AG10803 (cell line): ENCODE data around the gene TBC1D19.
"Not testable (repeated sequence)": the region's sequence is repeated elsewhere in the genome, so short reads cannot be mapped to it uniquely, and the experiment has no call there.

Experiments
- DNase-seq: peaks from one replicate; pipeline ENCODE4 v3.0.0; 2010; ENCODE audit warnings: low read depth
- H3K4me3 ChIP-seq: 2 replicates; pipeline ENCODE4 v1.5.1; 2011; ENCODE audit warnings: mild to moderate bottlenecking, low read length, control low read depth
- TF ChIP-seq, protein P1 (sequence below): conservative IDR thresholded peaks from 2 replicates; pipeline ENCODE4 v1.5.1; 2011; ENCODE audit warnings: mild to moderate bottlenecking, low read length, control low read depth, inconsistent platforms

Gene TBC1D19

GRCh38 chr4:26685250-26685649 is 101.4 kb downstream of the TBC1D19 start:
- TF ChIP-seq, protein P1, sequence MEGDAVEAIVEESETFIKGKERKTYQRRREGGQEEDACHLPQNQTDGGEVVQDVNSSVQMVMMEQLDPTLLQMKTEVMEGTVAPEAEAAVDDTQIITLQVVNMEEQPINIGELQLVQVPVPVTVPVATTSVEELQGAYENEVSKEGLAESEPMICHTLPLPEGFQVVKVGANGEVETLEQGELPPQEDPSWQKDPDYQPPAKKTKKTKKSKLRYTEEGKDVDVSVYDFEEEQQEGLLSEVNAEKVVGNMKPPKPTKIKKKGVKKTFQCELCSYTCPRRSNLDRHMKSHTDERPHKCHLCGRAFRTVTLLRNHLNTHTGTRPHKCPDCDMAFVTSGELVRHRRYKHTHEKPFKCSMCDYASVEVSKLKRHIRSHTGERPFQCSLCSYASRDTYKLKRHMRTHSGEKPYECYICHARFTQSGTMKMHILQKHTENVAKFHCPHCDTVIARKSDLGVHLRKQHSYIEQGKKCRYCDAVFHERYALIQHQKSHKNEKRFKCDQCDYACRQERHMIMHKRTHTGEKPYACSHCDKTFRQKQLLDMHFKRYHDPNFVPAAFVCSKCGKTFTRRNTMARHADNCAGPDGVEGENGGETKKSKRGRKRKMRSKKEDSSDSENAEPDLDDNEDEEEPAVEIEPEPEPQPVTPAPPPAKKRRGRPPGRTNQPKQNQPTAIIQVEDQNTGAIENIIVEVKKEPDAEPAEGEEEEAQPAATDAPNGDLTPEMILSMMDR: no peak
- no peak overlapping the region for H3K4me3 ChIP-seq
- DNase-seq: peak; percentile 36

GRCh38 chr4:26687728-26688127 is 103.8 kb downstream of the TBC1D19 start:
- H3K4me3 ChIP-seq: no peak overlapping the region
- DNase-seq: peak; percentile 96
- TF ChIP-seq, protein P1: no peak

DNA sequence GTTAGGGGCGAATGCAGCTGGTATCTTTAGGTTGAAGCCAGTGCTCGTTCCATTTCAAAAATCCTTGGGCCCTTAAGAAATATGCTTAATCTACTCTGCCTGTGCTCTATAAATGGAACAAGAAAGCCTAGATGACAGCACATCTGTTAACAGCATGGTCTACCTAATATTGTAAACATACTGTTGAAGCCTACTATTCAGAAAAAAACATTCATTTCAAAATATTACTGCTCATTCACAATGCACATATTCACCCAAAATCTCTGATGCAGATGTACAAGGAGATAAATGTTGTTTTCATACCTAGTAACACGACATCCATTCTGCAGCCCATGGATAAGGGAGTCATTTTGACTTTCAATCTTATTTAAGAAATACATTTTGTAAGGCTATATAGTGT is 106.6 kb downstream of the TBC1D19 start:
- TF ChIP-seq, protein P1: no peak
- no peak overlapping the region for H3K4me3 ChIP-seq
- DNase-seq: no peak

- DNase-seq: peak; percentile 25
- TF ChIP-seq, protein P1: no peak
- H3K4me3 ChIP-seq: no peak overlapping the region
Measured at GRCh38 chr4:26692014-26692726, 108.3 kb downstream of the TBC1D19 start.

DNA sequence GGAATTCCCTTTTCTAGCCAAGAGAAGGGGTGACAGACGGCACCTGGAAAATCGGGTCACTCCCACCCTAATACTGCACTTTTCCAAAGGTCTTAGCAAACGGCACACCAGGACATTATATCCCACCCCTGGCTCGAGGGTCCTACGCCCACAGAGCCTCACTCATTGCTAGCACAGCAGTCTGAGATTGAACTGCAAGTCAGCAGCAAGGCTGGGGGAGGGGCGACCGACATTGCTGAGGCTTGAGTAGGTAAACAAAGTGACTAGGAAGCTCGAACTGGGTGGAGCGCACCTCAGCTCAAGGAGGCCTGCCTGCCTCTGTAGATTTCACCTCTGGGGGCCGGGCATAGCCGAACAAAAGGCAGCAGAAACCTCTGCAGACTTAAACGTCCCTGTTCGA is 110.2 kb downstream of the TBC1D19 start:
- DNase-seq, H3K4me3 ChIP-seq: not testable (repeated sequence)

DNA sequence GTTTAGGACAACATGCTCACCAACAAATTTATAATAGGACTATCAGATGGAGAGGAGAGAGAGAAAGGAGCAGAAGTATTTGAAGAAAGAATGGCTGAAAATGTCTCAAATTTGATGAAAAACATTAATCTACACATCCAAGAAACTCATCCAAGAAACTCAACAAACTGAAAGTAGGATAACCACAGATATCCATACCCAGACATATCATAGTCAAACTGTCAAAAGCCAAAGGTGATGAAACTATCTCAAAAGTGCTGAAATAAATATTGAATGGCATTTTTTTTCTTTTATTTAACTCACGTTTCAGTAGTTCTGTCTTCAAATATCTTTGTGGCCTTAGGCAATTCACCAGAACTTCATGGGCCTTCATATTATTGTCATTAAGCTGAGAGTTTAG is 116.2 kb downstream of the TBC1D19 start:
- no peak overlapping the region for H3K4me3 ChIP-seq
- TF ChIP-seq, protein P1: no peak

DNA sequence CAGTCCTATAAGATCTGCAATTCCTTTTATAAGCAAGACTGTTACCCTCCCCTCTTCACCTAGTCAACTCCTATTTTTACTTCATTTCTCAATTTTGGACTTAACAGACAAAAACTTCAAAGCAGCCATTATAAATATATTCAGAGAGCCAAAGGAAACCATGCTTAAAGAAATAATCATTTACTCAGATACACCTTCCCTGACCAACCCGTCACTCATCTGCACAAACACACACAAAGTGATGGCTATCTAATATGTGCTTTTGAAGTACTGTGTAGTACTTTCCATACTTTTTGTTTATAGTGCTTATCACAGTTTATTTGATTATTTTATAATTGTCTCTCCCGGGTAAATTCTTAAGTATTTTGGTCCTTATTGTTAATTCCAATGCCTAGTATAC is 117.2 kb downstream of the TBC1D19 start:
- TF ChIP-seq, protein P1: no peak
- no peak overlapping the region for H3K4me3 ChIP-seq
- DNase-seq: no peak

More for the DNA sequence above, 116.2 kb downstream of the TBC1D19 start:
- no peak for DNase-seq

DNA sequence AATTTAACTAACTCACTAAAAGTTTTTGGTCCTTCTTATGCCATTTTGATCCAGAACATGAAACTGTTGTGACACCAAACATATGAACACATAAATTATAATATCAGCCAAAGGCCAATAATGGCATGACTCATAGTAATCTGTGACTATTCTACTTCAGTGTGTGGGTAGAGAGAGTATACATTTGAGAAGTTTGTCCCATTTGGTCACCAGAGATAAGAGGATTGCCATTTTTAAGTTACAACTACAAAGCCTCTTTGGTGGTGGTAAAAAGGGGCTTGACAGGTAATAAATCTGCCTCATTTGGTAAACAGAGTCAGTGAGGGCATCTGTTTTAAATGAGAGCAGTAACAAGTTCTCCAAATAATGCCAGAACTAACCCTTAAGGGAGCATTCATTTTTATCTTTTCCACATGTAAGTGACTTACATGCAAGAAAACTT is 117.9 kb downstream of the TBC1D19 start:
- DNase-seq: peak; percentile 31
- TF ChIP-seq, protein P1: no peak
- no peak overlapping the region for H3K4me3 ChIP-seq
